GM12891 (cell line): ENCODE results near the gene SLC2A3.
A peak's percentile ranks its signal among the peaks of the same experiment; 100 is the strongest.
"Not testable (repeated sequence)": the region's sequence is repeated elsewhere in the genome, so short reads cannot be mapped to it uniquely, and the experiment has no call there.

Experiments
- DNase-seq: peaks from one replicate; pipeline ENCODE4 v3.0.0; 2011; ENCODE audit warnings: low spot score; ENCODE audit not compliant: insufficient read length
- FAIRE-seq: peaks from 2 replicates; lab custom pipeline; 2011; peaks lifted over from hg19 to GRCh38; lab: Jason Lieb, UNC
- PAX5 ChIP-seq: IDR thresholded peaks from 2 replicates; pipeline ENCODE4 v1.6.1; 2011; ENCODE audit warnings: low read length, moderate library complexity, mild to moderate bottlenecking; ENCODE audit not compliant: insufficient read depth, severe bottlenecking
- POLR2A ChIP-seq: IDR thresholded peaks from 2 replicates; pipeline ENCODE4 v1.6.1; 2011; ENCODE audit warnings: low read depth, low read length, control low read depth
- POLR2AphosphoS5 ChIP-seq: IDR thresholded peaks from 2 replicates; pipeline ENCODE4 v1.6.1; 2011; ENCODE audit warnings: low read depth, low read length, control low read depth
- POU2F2 ChIP-seq: IDR thresholded peaks from 2 replicates; pipeline ENCODE4 v1.6.1; 2011; ENCODE audit warnings: low read depth, mild to moderate bottlenecking, control low read depth, low read length, moderate library complexity
- SPI1 ChIP-seq: IDR thresholded peaks from 2 replicates; pipeline ENCODE4 v1.6.1; 2011; ENCODE audit warnings: low read depth, low read length, control low read depth
- TAF1 ChIP-seq: IDR thresholded peaks from 2 replicates; pipeline ENCODE4 v1.6.1; 2011; ENCODE audit warnings: low read depth, low read length, control low read depth

SLC2A3 gene

GRCh38 chr12:7970475-7971252 lies 34.7 kb upstream of the SLC2A3 start:
- TF ChIP-seq POLR2A = 0 out of 2 replicates have a peak, but pooled peaks have one; percentile 28
- no peak for TF ChIP-seq SPI1
- no peak for TF ChIP-seq PAX5
- TF ChIP-seq TAF1 = no peak
- no peak for TF ChIP-seq POU2F2
- FAIRE-seq (peak; percentile 94), DNase-seq (peak; percentile 63)

- no peak for FAIRE-seq
- no peak for DNase-seq
- TF ChIP-seq POLR2AphosphoS5 = no peak
- TF ChIP-seq POU2F2 = no peak
- no peak for TF ChIP-seq PAX5
Observed at GRCh38 chr12:7966563-7966962, 30.6 kb upstream of the SLC2A3 start.

GRCh38 chr12:7964669-7965068 lies 28.7 kb upstream of the SLC2A3 start:
- FAIRE-seq, DNase-seq: not testable (repeated sequence)

GRCh38 chr12:7961395-7962178 lies 25.6 kb upstream of the SLC2A3 start:
- TF ChIP-seq PAX5 (no peak), SPI1 (no peak), POU2F2 (no peak), POLR2A (no peak), POLR2AphosphoS5 (no peak), TAF1 (no peak)
- FAIRE-seq = no peak
- DNase-seq = no peak

- TF ChIP-seq TAF1 (0 out of 2 replicates have a peak, but pooled peaks have one; percentile 19), PAX5 (no peak), POLR2A (0 out of 2 replicates have a peak, but pooled peaks have one; percentile 18), SPI1 (peak; percentile 38; the same call in 1 of the 2 replicates), POU2F2 (no peak), POLR2AphosphoS5 (no peak)
- peak; percentile 76 for FAIRE-seq
- DNase-seq = no peak
Observed at GRCh38 chr12:7959701-7960121, 23.7 kb upstream of the SLC2A3 start.

- TF ChIP-seq TAF1 = no peak
- no peak for TF ChIP-seq POLR2AphosphoS5
- no peak for TF ChIP-seq PAX5
- TF ChIP-seq POLR2A = no peak
- no peak for TF ChIP-seq POU2F2
- TF ChIP-seq SPI1 = no peak
- no peak for DNase-seq
- FAIRE-seq = no peak
Observed at GRCh38 chr12:7959278-7959677, 23.3 kb upstream of the SLC2A3 start.

- not testable (repeated sequence) for DNase-seq, FAIRE-seq
Observed at GRCh38 chr12:7954877-7955276, 18.9 kb upstream of the SLC2A3 start.

- FAIRE-seq, DNase-seq: not testable (repeated sequence)
Observed at GRCh38 chr12:7954418-7954817, 18.4 kb upstream of the SLC2A3 start.

- DNase-seq, FAIRE-seq: not testable (repeated sequence)
Observed at GRCh38 chr12:7953912-7954311, 17.9 kb upstream of the SLC2A3 start.

- DNase-seq = no peak
- no peak for FAIRE-seq
- TF ChIP-seq TAF1 (no peak), POLR2A (no peak)
Observed at GRCh38 chr12:7951671-7952070, 15.7 kb upstream of the SLC2A3 start.

- not testable (repeated sequence) for FAIRE-seq, DNase-seq
Observed at GRCh38 chr12:7950230-7950943, 14.4 kb upstream of the SLC2A3 start.
